Measurements from ENCODE around the gene NRL. TPM values are rescaled to one million over a fixed set of nuclear protein-coding genes. Genes with fewer than 3 reads are reported as not detected.

NRL gene
- total RNA-seq, 2 experiments from 2014 or later: 4.6 to 7.5 TPM

GRCh38 chr14:24122416-24122815 lies 7.7 kb upstream of the NRL start:
- Histone ChIP-seq H3K79me2 (ENCODE audit: insufficient read depth, low read depth, low read length) (no peaks in the 10 kb centered on the region), H3K4me1 (ENCODE audit: insufficient read depth, low read length, poor library complexity, severe bottlenecking) (peaks cover 3% of the 10 kb centered on the region), H2AFZ (ENCODE audit: low read length) (no peak overlapping the region), H4K20me1 (ENCODE audit: insufficient read depth, low read length) (no peaks in the 10 kb centered on the region), H3K4me2 (ENCODE audit: low read length) (no peak overlapping the region), H3K9me3 (ENCODE audit: low read length) (no peaks in the 10 kb centered on the region), H3K36me3 (ENCODE audit: insufficient read depth, low read length) (peaks cover 55% of the 10 kb centered on the region), H3K4me3 (ENCODE audit: low read depth, low read length, poor library complexity, severe bottlenecking) (no peak overlapping the region), H3K27ac (ENCODE audit: low read depth, low read length, poor library complexity, severe bottlenecking) (no peak overlapping the region), H3K9me2 (ENCODE audit: insufficient read depth, low read length) (no peaks in the 10 kb centered on the region)
- POLR2A ChIA-PET: interaction anchor here (0.8 kb wide), 1 partner anchor 14 kb away, joined by 3 read pairs; the partner anchor contains the start of gene PSME1
- intact Hi-C loops (cut with micrococcal nuclease; ENCODE audit: unreplicated experiment): no loop called here
- DNase-seq (ENCODE audit: low spot score): no peak
- CTCF ChIA-PET (ENCODE audit: unreplicated experiment): no interaction called here
- no TSS peak for BruUV-seq (replicated peaks)
- TF ChIP-seq EZH2phosphoT487 (IDR thresholded peaks at IDR 0.05; ENCODE audit: borderline replicate concordance, low read depth, low read length) (no peak), CTCF (conservative IDR thresholded peaks at IDR 0.05; ENCODE audit: low read length) (no peak)

- Histone ChIP-seq H3K9me3 (ENCODE audit: low read length) (no peaks in the 10 kb centered on the region), H3K27ac (ENCODE audit: low read depth, low read length, poor library complexity, severe bottlenecking) (no peak overlapping the region), H3K9me2 (ENCODE audit: insufficient read depth, low read length) (no peaks in the 10 kb centered on the region), H3K4me3 (ENCODE audit: low read depth, low read length, poor library complexity, severe bottlenecking) (no peak overlapping the region), H3K4me1 (ENCODE audit: insufficient read depth, low read length, poor library complexity, severe bottlenecking) (peaks cover 2% of the 10 kb centered on the region), H3K4me2 (ENCODE audit: low read length) (no peak overlapping the region), H3K79me2 (ENCODE audit: insufficient read depth, low read depth, low read length) (no peaks in the 10 kb centered on the region), H2AFZ (ENCODE audit: low read length) (no peak overlapping the region), H3K36me3 (ENCODE audit: insufficient read depth, low read length) (peaks cover 65% of the 10 kb centered on the region), H4K20me1 (ENCODE audit: insufficient read depth, low read length) (no peaks in the 10 kb centered on the region)
- TF ChIP-seq CTCF (conservative IDR thresholded peaks at IDR 0.05; ENCODE audit: low read length) (no peak), EZH2phosphoT487 (IDR thresholded peaks at IDR 0.05; ENCODE audit: borderline replicate concordance, low read depth, low read length) (no peak)
- no peak for DNase-seq (ENCODE audit: low spot score)
- CTCF ChIA-PET (ENCODE audit: unreplicated experiment): no interaction called here
- no TSS peak for BruUV-seq (replicated peaks)
- POLR2A ChIA-PET: interaction anchor here (0.7 kb wide), 1 partner anchor 14 kb away, joined by 3 read pairs; no protein-coding TSS in a partner anchor
- intact Hi-C loops (cut with micrococcal nuclease; ENCODE audit: unreplicated experiment): no loop called here
Observed at GRCh38 chr14:24121210-24121609, 6.5 kb upstream of the NRL start.

GRCh38 chr14:24119691-24120090 lies 4.9 kb upstream of the NRL start:
- no peaks in the 10 kb centered on the region for H3K9me2 ChIP-seq (ENCODE audit: insufficient read depth, low read length)
- BruUV-seq (replicated peaks): no TSS peak
- ChIA-PET POLR2A (interaction anchor here (0.6 kb wide), 1 partner anchor 15 kb away, joined by 3 read pairs; no protein-coding TSS in a partner anchor), CTCF (ENCODE audit: unreplicated experiment) (no interaction called here)
- no peaks in the 10 kb centered on the region for H3K9me3 ChIP-seq (ENCODE audit: low read length)
- H3K4me3 ChIP-seq (ENCODE audit: low read depth, low read length, poor library complexity, severe bottlenecking): no peak overlapping the region
- no peaks in the 10 kb centered on the region for H4K20me1 ChIP-seq (ENCODE audit: insufficient read depth, low read length)
- H3K79me2 ChIP-seq (ENCODE audit: insufficient read depth, low read depth, low read length): peaks cover 8% of the 10 kb centered on the region; the same call in 1 of the 2 replicates
- DNase-seq (ENCODE audit: low spot score): no peak
- peaks cover 65% of the 10 kb centered on the region for H3K36me3 ChIP-seq (ENCODE audit: insufficient read depth, low read length)
- H3K4me2 ChIP-seq (ENCODE audit: low read length): no peak overlapping the region
- no peak overlapping the region for H3K27ac ChIP-seq (ENCODE audit: low read depth, low read length, poor library complexity, severe bottlenecking)
- intact Hi-C loops (cut with micrococcal nuclease; ENCODE audit: unreplicated experiment): no loop called here
- no peak for TF ChIP-seq EZH2phosphoT487 (IDR thresholded peaks at IDR 0.05; ENCODE audit: borderline replicate concordance, low read depth, low read length)
- no peak for TF ChIP-seq CTCF (conservative IDR thresholded peaks at IDR 0.05; ENCODE audit: low read length)
- no peak overlapping the region for H2AFZ ChIP-seq (ENCODE audit: low read length)
- H3K4me1 ChIP-seq (ENCODE audit: insufficient read depth, low read length, poor library complexity, severe bottlenecking): peaks cover 11% of the 10 kb centered on the region
